T-cell (primary cell): ENCODE data around the gene GYS1. TPM values are rescaled to one million over a fixed set of nuclear protein-coding genes. Genes with fewer than 3 reads are reported as not detected.
A peak's percentile ranks its signal among the peaks of the same experiment; 100 is the strongest.
"Not testable (repeated sequence)": the region's sequence is repeated elsewhere in the genome, so short reads cannot be mapped to it uniquely, and the experiment has no call there.

Experiments used
- ATAC-seq, 4 experiments: fragments of 200-7000 bp in 3 of 4; fragments of 150-1000 bp in 1 of 4; cut with Tn5 transposase; replicated peaks in 1 of 4; 1 replicate in 3 of 4; 2 replicates in 1 of 4; pipeline ENCODE4 v1.10.0; 2021; ENCODE audit warnings: moderate library complexity in 3 of 4, mild to moderate bottlenecking in 2 of 4, moderate number of reproducible peaks in 1 of 4
- CTCF ChIA-PET, 2 donors: fragments of 300-600 bp; sonication (Branson Sonifier 250); formaldehyde crosslinking; loops; one replicate each; lab custom pipeline; 2022; ENCODE audit warnings: antibody characterized with exemption in 2 of 2; lab: Charles Lee
- POLR2A ChIA-PET, 2 donors: fragments of 300-600 bp; sonication (Branson Sonifier 250); formaldehyde crosslinking; loops; one replicate each; lab custom pipeline; 2022; ENCODE audit warnings: antibody characterized with exemption in 2 of 2; lab: Charles Lee
- DNase-seq, 35 experiments: peaks; one replicate each; pipeline versions ENCODE4 v3.0.0 to v3.0.0-alpha.2; 2013 to 2023
- H3K27ac ChIP-seq: one replicate; pipeline ENCODE4 v1.5.1; 2013; ENCODE audit warnings: low read length
- H3K27me3 ChIP-seq, 2 experiments: replicated peaks in 1 of 2; 1 replicate in 1 of 2; 2 replicates in 1 of 2; pipeline versions ENCODE4 v1.6.1 to v1.7.0; 2013; ENCODE audit warnings: low read length in 1 of 2, mixed read lengths in 1 of 2; ENCODE audit not compliant: control insufficient read depth in 2 of 2, insufficient read depth in 2 of 2; ENCODE audit errors: extremely low read depth in 1 of 2
- H3K36me3 ChIP-seq, 2 donors: 1 replicate in 1 of 2; 2 replicates in 1 of 2; pipeline versions ENCODE4 v1.6.1 to v1.7.0; 2013; ENCODE audit warnings: low read length in 1 of 2; ENCODE audit not compliant: control insufficient read depth in 2 of 2, insufficient read depth in 1 of 2; ENCODE audit errors: extremely low read depth in 1 of 2
- H3K4me1 ChIP-seq, 2 experiments: 1 replicate in 1 of 2; 2 replicates in 1 of 2; pipeline versions ENCODE4 v1.6.1 to v1.7.0; 2013; ENCODE audit warnings: low read length in 2 of 2, mixed read lengths in 1 of 2; ENCODE audit not compliant: insufficient read depth in 2 of 2, control insufficient read depth in 1 of 2; ENCODE audit errors: extremely low read depth in 1 of 2
- H3K4me3 ChIP-seq, 2 donors: 1 replicate in 1 of 2; 2 replicates in 1 of 2; pipeline versions ENCODE4 v1.5.1 to v1.7.0; 2013; ENCODE audit warnings: mild to moderate bottlenecking in 2 of 2, low read length in 1 of 2, moderate library complexity in 1 of 2; ENCODE audit not compliant: control insufficient read depth in 1 of 2; ENCODE audit errors: extremely low read depth in 1 of 2
- H3K9me3 ChIP-seq: 2 replicates; pipeline ENCODE4 v1.7.0; 2013
- H3K27ac Mint-ChIP-seq, 2 donors: one replicate each; pipeline ENCODE4 v1.8.0; 2020 to 2021; ENCODE audit warnings: mild to moderate bottlenecking in 2 of 2, mixed read lengths in 2 of 2
- H3K27me3 Mint-ChIP-seq, 2 donors: one replicate each; pipeline ENCODE4 v1.8.0; 2021 to 2022; ENCODE audit warnings: mixed read lengths in 2 of 2
- H3K36me3 Mint-ChIP-seq: one replicate; pipeline ENCODE4 v1.8.0; 2021; ENCODE audit warnings: mixed read lengths
- H3K4me1 Mint-ChIP-seq, 3 donors: one replicate each; pipeline ENCODE4 v1.8.0; 2020 to 2022; ENCODE audit warnings: mixed read lengths in 3 of 3, mild to moderate bottlenecking in 1 of 3
- H3K4me3 Mint-ChIP-seq, 3 donors: one replicate each; pipeline ENCODE4 v1.8.0; 2020 to 2022; ENCODE audit warnings: mild to moderate bottlenecking in 3 of 3, mixed read lengths in 3 of 3, moderate library complexity in 3 of 3
- H3K9me3 Mint-ChIP-seq, 3 donors: one replicate each; pipeline ENCODE4 v1.8.0; 2020 to 2022; ENCODE audit warnings: mixed read lengths in 3 of 3
- WGBS: methylation state at CpG from one replicate; pipeline ENCODE4 v1.1.5; 2013; ENCODE audit warnings: missing lambda C conversion rate; ENCODE audit not compliant: insufficient coverage; 5-methylcytosine and 5-hydroxymethylcytosine counted together
- total RNA-seq, 35 experiments: library from RNA in 6 of 35; stranded (reverse) in 6 of 35; fragments of 120-200 nt in 1 of 35; gene quantifications; one replicate each; pipeline versions ENCODE4 v1.2.1 to v1.2.4 and lab custom pipeline; 2013 to 2026

GYS1 gene
- total RNA-seq, 5 donors from 2014 or later (not counting 1 experiment from before 2014, with no cell fraction given): 28.1 to 58.9 (median 52.4) TPM

GRCh38 chr19:48933382-48933932, 59.7 kb downstream of the GYS1 start, which contains the start of gene DHDH:
DHDH (plus strand) TSS chr19:48933699; CDS start chr19:48933722, 23 bp downstream.
- WGBS: under 1% methylated on average over 34 of the region's 43 CpGs
- Histone ChIP-seq H3K27me3 (peaks cover 0 to 4% of the 10 kb centered on the region in 2 experiments), H3K9me3 (no peaks in the 10 kb centered on the region), H3K4me3 (peak within 1 kb of the TSS; percentile 54 to 62), H3K27ac (peak within 1 kb of the TSS; percentile 42), H3K36me3 (no peaks in the 10 kb centered on the region), H3K4me1 (peaks cover 2 to 16% of the 10 kb centered on the region in 2 experiments)
- peaks cover 9 to 16% (median 10%) of the 10 kb centered on the region in 3 donors for H3K4me1 Mint-ChIP-seq
- no peaks in the 10 kb centered on the region for H3K9me3 Mint-ChIP-seq
- H3K27me3 Mint-ChIP-seq: peaks cover 0 to 2% of the 10 kb centered on the region in 2 donors
- H3K27ac Mint-ChIP-seq: peak within 1 kb of the TSS; percentile 89 to 91
- ATAC-seq (peak; percentile 96 to 98 (median 98)), DNase-seq (peak; percentile 76 to 91 (median 84))
- peaks cover 2% of the 10 kb centered on the region for H3K36me3 Mint-ChIP-seq
- ChIA-PET POLR2A (interaction anchor here in 1 of 2 donors (1.0 kb wide), 1 partner anchor 34 kb away, joined by 3 read pairs; no protein-coding TSS in a partner anchor), CTCF (interaction anchor here in 1 of 2 donors (1.1 to 1.5 kb wide), 3 partner anchors 10 to 37 kb away, joined by 4 to 9 read pairs (median 8); partner anchors contain the start of gene BAX)
- peak within 1 kb of the TSS; percentile 83 to 91 (median 83) for H3K4me3 Mint-ChIP-seq

- Mint-ChIP-seq H3K27me3 (peaks cover 0 to 2% of the 10 kb centered on the region in 2 donors), H3K27ac (no peak overlapping the region), H3K36me3 (no peaks in the 10 kb centered on the region), H3K9me3 (no peaks in the 10 kb centered on the region), H3K4me1 (peaks cover 7 to 12% (median 9%) of the 10 kb centered on the region in 3 donors), H3K4me3 (no peak overlapping the region)
- H3K9me3 ChIP-seq: no peaks in the 10 kb centered on the region
- ChIA-PET CTCF (no interaction called here), POLR2A (no interaction called here)
- ATAC-seq: no peak
- no peak overlapping the region for H3K27ac ChIP-seq
- peaks cover 0 to 8% of the 10 kb centered on the region in 2 experiments for H3K4me1 ChIP-seq
- DNase-seq: no peak
- H3K27me3 ChIP-seq: peaks cover 0 to 4% of the 10 kb centered on the region in 2 experiments
- no peaks in the 10 kb centered on the region for H3K36me3 ChIP-seq
- H3K4me3 ChIP-seq: no peak overlapping the region
- WGBS: 91% methylated on average over 4 of the region's 15 CpGs
These were observed 64.7 kb downstream of the GYS1 start for GRCh38 chr19:48928164-48929025.

GRCh38 chr19:48927692-48928091, 65.4 kb downstream of the GYS1 start:
- H3K27ac Mint-ChIP-seq, DNase-seq, H3K4me1 ChIP-seq, H3K4me1 Mint-ChIP-seq, H3K4me3 Mint-ChIP-seq, H3K36me3 ChIP-seq, POLR2A ChIA-PET, H3K9me3 Mint-ChIP-seq, H3K36me3 Mint-ChIP-seq, CTCF ChIA-PET, H3K27ac ChIP-seq, H3K27me3 Mint-ChIP-seq, H3K27me3 ChIP-seq, ATAC-seq, H3K9me3 ChIP-seq, H3K4me3 ChIP-seq: not testable (repeated sequence)
- WGBS: 92% methylated on average over 12 of the region's 17 CpGs

- Histone ChIP-seq H3K27me3 (no peaks in the 10 kb centered on the region), H3K9me3 (no peaks in the 10 kb centered on the region), H3K4me1 (no peaks in the 10 kb centered on the region), H3K36me3 (peaks cover 6 to 11% of the 10 kb centered on the region in 2 donors), H3K4me3 (no peak overlapping the region), H3K27ac (no peak overlapping the region)
- DNase-seq: peak in 2 of 35 experiments; percentile 9 to 22
- Mint-ChIP-seq H3K4me1 (peaks cover 3 to 8% (median 4%) of the 10 kb centered on the region in 3 donors), H3K27ac (no peak overlapping the region), H3K4me3 (peak overlapping the region in 2 of 3 donors; percentile 32 to 40), H3K27me3 (peaks cover 0 to 2% of the 10 kb centered on the region in 2 donors), H3K9me3 (no peaks in the 10 kb centered on the region), H3K36me3 (peaks cover 3% of the 10 kb centered on the region)
- CTCF ChIA-PET: no interaction called here
- WGBS: 17% methylated on average over 10 of the region's 10 CpGs
- peak in 3 of 4 experiments; percentile 37 to 92 (median 41) for ATAC-seq
- POLR2A ChIA-PET: no interaction called here
These were observed 66.2 kb downstream of the GYS1 start for GRCh38 chr19:48926909-48927308.

- H3K27ac Mint-ChIP-seq, POLR2A ChIA-PET, H3K9me3 Mint-ChIP-seq, H3K36me3 Mint-ChIP-seq, H3K4me3 Mint-ChIP-seq, H3K4me3 ChIP-seq, H3K4me1 Mint-ChIP-seq, H3K9me3 ChIP-seq, H3K4me1 ChIP-seq, H3K27me3 ChIP-seq, H3K27ac ChIP-seq, H3K27me3 Mint-ChIP-seq, CTCF ChIA-PET, DNase-seq, ATAC-seq: not testable (repeated sequence)
- 100% methylated on average over 2 of the region's 8 CpGs for WGBS
- peaks cover 10 to 17% of the 10 kb centered on the region in 2 donors for H3K36me3 ChIP-seq
These were observed 67.2 kb downstream of the GYS1 start for GRCh38 chr19:48925890-48926289.

- no peaks in the 10 kb centered on the region for H3K4me1 ChIP-seq
- ATAC-seq: no peak
- Mint-ChIP-seq H3K27me3 (no peaks in the 10 kb centered on the region), H3K4me3 (no peak overlapping the region), H3K9me3 (no peaks in the 10 kb centered on the region), H3K27ac (no peak overlapping the region), H3K4me1 (peaks cover 3 to 8% (median 4%) of the 10 kb centered on the region in 3 donors), H3K36me3 (peaks cover 3% of the 10 kb centered on the region)
- H3K27ac ChIP-seq: no peak overlapping the region
- H3K9me3 ChIP-seq: no peaks in the 10 kb centered on the region
- no peaks in the 10 kb centered on the region for H3K27me3 ChIP-seq
- 94% methylated on average over 5 of the region's 11 CpGs for WGBS
- H3K4me3 ChIP-seq: no peak overlapping the region
- CTCF ChIA-PET: interaction anchor here in 1 of 2 donors (0.7 kb wide), 1 partner anchor 41 kb away, joined by 14 read pairs; no protein-coding TSS in a partner anchor
- H3K36me3 ChIP-seq: peaks cover 10 to 18% of the 10 kb centered on the region in 2 donors
- POLR2A ChIA-PET: interaction anchor here in 1 of 2 donors (0.6 kb wide), 1 partner anchor 502 kb away, joined by 3 read pairs; no protein-coding TSS in a partner anchor
- DNase-seq: no peak
These were observed 67.8 kb downstream of the GYS1 start for GRCh38 chr19:48925240-48925843.
